GM12864 (cell line): ENCODE data around the gene GAS2L1.

Source experiments
- DNase-seq: peaks from one replicate; pipeline ENCODE4 v3.0.0-alpha.2; 2011; ENCODE audit warnings: low read depth
- H3K4me3 ChIP-seq: 2 replicates; pipeline ENCODE4 v1.5.1; 2011; ENCODE audit warnings: mild to moderate bottlenecking, low read depth, low read length, control low read depth
- TF ChIP-seq, protein P1 (sequence below): IDR thresholded peaks from 2 replicates; pipeline ENCODE4 v1.5.1; 2011; ENCODE audit warnings: low read depth, mild to moderate bottlenecking, moderate library complexity, low read length, control low read depth, inconsistent platforms; ENCODE audit errors: missing control alignments

Gene GAS2L1

GRCh38 chr22:29313576-29314466 is 7.4 kb downstream of the GAS2L1 start:
- no peak for DNase-seq
- no peak overlapping the region for H3K4me3 ChIP-seq
- TF ChIP-seq, protein P1, sequence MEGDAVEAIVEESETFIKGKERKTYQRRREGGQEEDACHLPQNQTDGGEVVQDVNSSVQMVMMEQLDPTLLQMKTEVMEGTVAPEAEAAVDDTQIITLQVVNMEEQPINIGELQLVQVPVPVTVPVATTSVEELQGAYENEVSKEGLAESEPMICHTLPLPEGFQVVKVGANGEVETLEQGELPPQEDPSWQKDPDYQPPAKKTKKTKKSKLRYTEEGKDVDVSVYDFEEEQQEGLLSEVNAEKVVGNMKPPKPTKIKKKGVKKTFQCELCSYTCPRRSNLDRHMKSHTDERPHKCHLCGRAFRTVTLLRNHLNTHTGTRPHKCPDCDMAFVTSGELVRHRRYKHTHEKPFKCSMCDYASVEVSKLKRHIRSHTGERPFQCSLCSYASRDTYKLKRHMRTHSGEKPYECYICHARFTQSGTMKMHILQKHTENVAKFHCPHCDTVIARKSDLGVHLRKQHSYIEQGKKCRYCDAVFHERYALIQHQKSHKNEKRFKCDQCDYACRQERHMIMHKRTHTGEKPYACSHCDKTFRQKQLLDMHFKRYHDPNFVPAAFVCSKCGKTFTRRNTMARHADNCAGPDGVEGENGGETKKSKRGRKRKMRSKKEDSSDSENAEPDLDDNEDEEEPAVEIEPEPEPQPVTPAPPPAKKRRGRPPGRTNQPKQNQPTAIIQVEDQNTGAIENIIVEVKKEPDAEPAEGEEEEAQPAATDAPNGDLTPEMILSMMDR, result no peak

- TF ChIP-seq, protein P1, result no peak
- no peak for DNase-seq
- H3K4me3 ChIP-seq, result no peak overlapping the region
Measured at GRCh38 chr22:29314537-29315285, 8.3 kb downstream of the GAS2L1 start.

- H3K4me3 ChIP-seq, result no peak within 1 kb of the TSS
- TF ChIP-seq, protein P1, result no peak
- DNase-seq, result no peak
Measured at GRCh38 chr22:29315286-29316140, 9.1 kb downstream of the GAS2L1 start, which contains the start of gene RASL10A. TSS of gene RASL10A (minus strand) at chr22:29315697. CDS start at chr22:29315246, 451 bp downstream.

GRCh38 chr22:29316141-29316828 is 9.8 kb downstream of the GAS2L1 start:
- H3K4me3 ChIP-seq, result no peak overlapping the region
- TF ChIP-seq, protein P1, result no peak
- no peak for DNase-seq

GRCh38 chr22:29317827-29318454 is 11.5 kb downstream of the GAS2L1 start:
- TF ChIP-seq, protein P1, result no peak
- no peak for DNase-seq
- no peak overlapping the region for H3K4me3 ChIP-seq

DNA sequence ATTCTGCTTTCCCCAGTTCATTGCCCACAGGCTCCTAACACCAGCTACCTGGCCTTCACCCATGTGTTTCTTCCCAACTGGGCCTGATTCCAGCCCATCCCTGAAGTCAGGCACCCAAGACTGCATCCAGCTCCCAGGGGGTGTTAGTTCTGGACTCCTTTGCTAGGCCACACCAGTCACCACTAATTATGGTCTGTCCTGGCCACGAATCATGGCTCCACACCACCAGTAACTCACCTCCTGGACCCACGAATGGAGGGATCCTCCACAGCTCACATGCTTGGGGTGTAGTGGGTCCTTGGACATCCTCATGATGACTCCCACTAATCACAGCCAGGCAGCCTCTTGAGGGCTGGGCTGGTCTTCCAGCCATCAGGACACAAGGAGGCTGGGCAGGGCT is 12.6 kb downstream of the GAS2L1 start:
- TF ChIP-seq, protein P1, result no peak
- no peak for DNase-seq
- H3K4me3 ChIP-seq, result no peak overlapping the region
